Neural crest cell (in vitro differentiated cells): Measurements from ENCODE around the gene GFER. TPM values are rescaled to one million over a fixed set of nuclear protein-coding genes. Genes with fewer than 3 reads are reported as not detected.

Experiments used
- DNase-seq: peaks from one replicate; pipeline ENCODE4 v3.0.0; 2021; ENCODE audit warnings: low read depth, mixed read lengths, low spot score
- H3K27ac Mint-ChIP-seq: one replicate; pipeline ENCODE4 v1.8.0; 2021; ENCODE audit warnings: mild to moderate bottlenecking, mixed read lengths; ENCODE audit not compliant: unreplicated experiment
- H3K27me3 Mint-ChIP-seq: 2 replicates; pipeline ENCODE4 v1.8.0; 2021; ENCODE audit warnings: low read depth, mild to moderate bottlenecking, mixed read lengths
- H3K36me3 Mint-ChIP-seq: 2 replicates; pipeline ENCODE4 v1.8.0; 2021; ENCODE audit warnings: low read depth, mild to moderate bottlenecking, mixed read lengths
- H3K4me1 Mint-ChIP-seq: 2 replicates; pipeline ENCODE4 v1.8.0; 2021; ENCODE audit warnings: mixed read lengths
- H3K4me3 Mint-ChIP-seq: one replicate; pipeline ENCODE4 v1.8.0; 2021; ENCODE audit warnings: mild to moderate bottlenecking, mixed read lengths
- H3K9me3 Mint-ChIP-seq: 2 replicates; pipeline ENCODE4 v1.8.0; 2021; ENCODE audit warnings: mixed read lengths
- total RNA-seq: library from RNA; stranded (reverse); gene quantifications from 2 replicates; pipeline ENCODE4 v1.2.1, GENCODE V29; 2021
- TF ChIP-seq, protein P1 (sequence below): fragments of 200-600 bp; sonication (generic); conservative IDR thresholded peaks from 2 replicates; pipeline ENCODE4 v1.5.0; 2021; ENCODE audit warnings: antibody characterized with exemption, mild to moderate bottlenecking

GFER gene
- total RNA-seq, 1 donor from 2014 or later = 42.5 TPM

GRCh38 chr16:1980770-1981087, 3.3 kb upstream of the GFER start:
- Mint-ChIP-seq H3K36me3 (no peaks in the 10 kb centered on the region), H3K27me3 (peaks cover 55% of the 10 kb centered on the region), H3K4me3 (no peak overlapping the region), H3K9me3 (no peaks in the 10 kb centered on the region), H3K27ac (no peak overlapping the region), H3K4me1 (peaks cover 30% of the 10 kb centered on the region)
- TF ChIP-seq, protein P1, sequence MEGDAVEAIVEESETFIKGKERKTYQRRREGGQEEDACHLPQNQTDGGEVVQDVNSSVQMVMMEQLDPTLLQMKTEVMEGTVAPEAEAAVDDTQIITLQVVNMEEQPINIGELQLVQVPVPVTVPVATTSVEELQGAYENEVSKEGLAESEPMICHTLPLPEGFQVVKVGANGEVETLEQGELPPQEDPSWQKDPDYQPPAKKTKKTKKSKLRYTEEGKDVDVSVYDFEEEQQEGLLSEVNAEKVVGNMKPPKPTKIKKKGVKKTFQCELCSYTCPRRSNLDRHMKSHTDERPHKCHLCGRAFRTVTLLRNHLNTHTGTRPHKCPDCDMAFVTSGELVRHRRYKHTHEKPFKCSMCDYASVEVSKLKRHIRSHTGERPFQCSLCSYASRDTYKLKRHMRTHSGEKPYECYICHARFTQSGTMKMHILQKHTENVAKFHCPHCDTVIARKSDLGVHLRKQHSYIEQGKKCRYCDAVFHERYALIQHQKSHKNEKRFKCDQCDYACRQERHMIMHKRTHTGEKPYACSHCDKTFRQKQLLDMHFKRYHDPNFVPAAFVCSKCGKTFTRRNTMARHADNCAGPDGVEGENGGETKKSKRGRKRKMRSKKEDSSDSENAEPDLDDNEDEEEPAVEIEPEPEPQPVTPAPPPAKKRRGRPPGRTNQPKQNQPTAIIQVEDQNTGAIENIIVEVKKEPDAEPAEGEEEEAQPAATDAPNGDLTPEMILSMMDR = no peak
- no peak for DNase-seq

- peaks cover under 1% of the 10 kb centered on the region for H3K36me3 Mint-ChIP-seq
- H3K4me3 Mint-ChIP-seq = peak within 1 kb of the TSS; percentile 85
- TF ChIP-seq, protein P1 = no peak
- H3K4me1 Mint-ChIP-seq = peaks cover 30% of the 10 kb centered on the region
- peaks cover 56% of the 10 kb centered on the region for H3K27me3 Mint-ChIP-seq
- no peak within 1 kb of the TSS for H3K27ac Mint-ChIP-seq
- no peaks in the 10 kb centered on the region for H3K9me3 Mint-ChIP-seq
- no peak for DNase-seq
These were observed 2.6 kb upstream of the GFER start, which contains the start of gene NOXO1 for GRCh38 chr16:1981398-1981836. Gene NOXO1 (minus strand): TSS chr16:1981469. CDS start chr16:1981179, 290 bp downstream.

GRCh38 chr16:1982013-1982433, 2.0 kb upstream of the GFER start:
- H3K36me3 Mint-ChIP-seq = peaks cover 6% of the 10 kb centered on the region
- H3K27me3 Mint-ChIP-seq = peaks cover 62% of the 10 kb centered on the region
- peak overlapping the region; percentile 85 for H3K4me3 Mint-ChIP-seq
- DNase-seq = no peak
- no peaks in the 10 kb centered on the region for H3K9me3 Mint-ChIP-seq
- H3K4me1 Mint-ChIP-seq = peaks cover 30% of the 10 kb centered on the region
- TF ChIP-seq, protein P1 = no peak
- H3K27ac Mint-ChIP-seq = no peak overlapping the region

DNA sequence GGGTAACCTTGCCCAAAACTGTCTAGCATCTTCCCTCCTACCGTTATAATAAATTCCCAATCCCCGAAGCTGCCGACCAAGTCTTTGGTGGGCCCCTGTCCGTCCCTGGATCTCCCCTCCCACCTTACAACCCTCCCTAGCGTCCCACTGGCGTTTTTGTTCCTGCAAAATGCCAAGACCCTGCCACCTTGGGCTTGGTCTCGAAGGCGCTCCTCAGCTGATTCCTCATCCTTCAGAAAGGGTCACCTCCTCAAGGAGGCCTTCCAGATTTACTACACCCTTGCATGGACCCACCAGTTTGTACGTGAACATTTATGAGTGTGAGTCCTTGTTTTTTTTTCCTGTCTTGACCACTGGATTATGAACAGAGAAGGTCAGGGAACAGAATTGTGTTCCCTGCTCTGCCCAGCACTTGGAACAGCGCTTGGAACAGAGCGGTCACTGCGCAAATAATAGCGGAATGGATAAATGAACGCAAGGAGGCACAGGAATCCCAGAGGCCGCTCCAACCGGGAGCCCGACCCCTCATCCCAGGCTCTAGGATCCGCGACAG, 926 bp upstream of the GFER start:
- Mint-ChIP-seq H3K27ac (no peak overlapping the region), H3K4me3 (peak overlapping the region; percentile 85), H3K9me3 (no peaks in the 10 kb centered on the region), H3K36me3 (peaks cover 12% of the 10 kb centered on the region), H3K27me3 (peaks cover 67% of the 10 kb centered on the region), H3K4me1 (peaks cover 30% of the 10 kb centered on the region)
- TF ChIP-seq, protein P1 = no peak
- no peak for DNase-seq

DNA sequence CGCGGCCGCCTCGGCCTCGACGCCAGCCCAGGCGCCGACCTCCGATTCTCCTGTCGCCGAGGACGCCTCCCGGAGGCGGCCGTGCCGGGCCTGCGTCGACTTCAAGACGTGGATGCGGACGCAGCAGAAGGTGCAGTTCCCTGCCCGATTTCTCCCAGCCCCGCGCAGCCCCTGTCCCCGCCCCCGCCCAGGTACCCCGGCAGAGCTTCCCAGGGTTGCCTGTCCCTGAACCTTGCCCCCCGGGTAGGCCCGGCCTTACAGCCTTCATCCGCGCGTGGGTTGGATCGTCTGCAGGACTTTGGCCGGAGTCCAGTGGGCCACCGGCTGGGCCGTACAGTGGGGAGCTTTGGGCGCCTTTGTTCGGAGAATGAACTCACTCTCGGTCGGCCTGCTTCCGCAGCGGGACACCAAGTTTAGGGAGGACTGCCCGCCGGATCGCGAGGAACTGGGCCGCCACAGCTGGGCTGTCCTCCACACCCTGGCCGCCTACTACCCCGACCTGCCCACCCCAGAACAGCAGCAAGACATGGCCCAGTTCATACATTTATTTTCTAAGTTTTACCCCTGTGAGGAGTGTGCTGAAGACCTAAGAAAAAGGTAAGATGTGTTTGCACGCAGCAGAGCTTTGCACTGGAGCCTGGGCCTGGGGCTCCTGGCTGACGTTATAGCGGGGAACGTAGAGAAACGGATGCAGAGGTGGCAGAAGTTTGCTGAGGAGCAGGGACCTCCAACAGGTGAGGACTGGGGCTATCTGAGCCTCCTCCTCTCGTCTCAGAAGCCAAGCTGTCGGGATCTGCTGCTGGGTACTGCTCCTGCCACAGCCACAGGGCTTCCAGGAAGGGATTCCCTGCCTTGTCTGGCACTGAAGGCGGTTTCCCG, 593 bp downstream of the GFER start:
- Mint-ChIP-seq H3K36me3 (peaks cover 18% of the 10 kb centered on the region), H3K4me3 (peak overlapping the region; percentile 92), H3K9me3 (no peaks in the 10 kb centered on the region), H3K27ac (peak overlapping the region; percentile 97), H3K4me1 (peaks cover 38% of the 10 kb centered on the region), H3K27me3 (peaks cover 74% of the 10 kb centered on the region)
- no peak for DNase-seq
- TF ChIP-seq, protein P1 = no peak
